GM21529 (cell line): ENCODE measurements around the gene UHRF1.
"Not testable (repeated sequence)": the region's sequence is repeated elsewhere in the genome, so short reads cannot be mapped to it uniquely, and the experiment has no call there.

Experiments used
- ATAC-seq: cut with Tn5 transposase; IDR thresholded peaks from one replicate; pipeline ENCODE4 v1.9.1; 2021; ENCODE audit not compliant: unreplicated experiment

The UHRF1 gene

GRCh38 chr19:4909156-4909896 lies at the start of gene UHRF1:
Gene UHRF1, plus strand, starts transcription at chr19:4909501. Its CDS starts 1,385 bp downstream, at chr19:4910886.
- no peak for ATAC-seq

DNA sequence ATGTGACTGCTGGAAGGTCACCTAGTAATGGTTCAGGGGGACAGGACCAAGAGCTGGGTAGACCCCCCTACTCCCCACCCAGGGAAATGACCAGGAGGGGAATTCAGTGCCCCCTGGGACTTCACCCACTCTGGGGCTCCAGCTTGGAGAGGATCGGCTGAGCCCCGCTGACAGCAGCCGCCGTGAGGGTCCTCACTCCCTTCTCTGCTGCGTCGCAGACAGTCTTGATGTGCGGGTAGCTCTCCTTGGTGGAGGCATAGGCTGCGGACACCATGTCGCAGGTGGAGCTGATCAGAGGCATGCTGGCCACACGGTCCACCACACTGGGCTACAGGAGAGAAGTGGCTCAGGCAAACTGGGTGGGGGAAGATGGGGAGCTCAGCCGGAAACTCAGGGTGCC lies 49.6 kb upstream of the UHRF1 start:
- ATAC-seq, result no peak

DNA sequence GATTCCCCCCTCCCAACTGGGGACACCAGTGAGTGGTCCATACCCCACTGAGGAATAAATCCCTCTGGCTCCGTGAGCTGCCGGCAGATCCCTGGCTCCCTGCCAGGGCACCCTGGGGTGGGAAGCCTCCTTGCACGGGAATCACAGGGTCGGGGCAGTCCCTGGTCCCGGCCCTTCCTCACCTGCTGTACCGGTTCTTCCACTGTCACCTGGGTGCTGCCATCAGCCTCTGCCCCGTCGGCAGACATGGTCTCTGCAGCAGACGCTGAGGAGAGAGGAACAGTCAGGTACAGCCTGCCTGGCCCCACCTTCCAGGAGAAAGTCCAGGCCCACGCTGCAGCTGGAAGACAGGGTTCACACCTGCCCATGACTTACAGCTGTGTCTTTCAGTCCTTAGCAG lies 48.2 kb upstream of the UHRF1 start:
- ATAC-seq, result no peak

- no peak for ATAC-seq
Measured at GRCh38 chr19:4866595-4867424, 42.5 kb upstream of the UHRF1 start.

GRCh38 chr19:4867534-4868285 lies 41.6 kb upstream of the UHRF1 start, which contains the start of gene PLIN3:
Gene PLIN3, minus strand, starts transcription at chr19:4867667. Its CDS starts 6,273 bp downstream, at chr19:4861394.
- ATAC-seq, result peak; percentile 73

GRCh38 chr19:4868286-4868834 lies 40.9 kb upstream of the UHRF1 start:
- no peak for ATAC-seq

- no peak for ATAC-seq
Measured at GRCh38 chr19:4870025-4870700, 39.1 kb upstream of the UHRF1 start.

DNA sequence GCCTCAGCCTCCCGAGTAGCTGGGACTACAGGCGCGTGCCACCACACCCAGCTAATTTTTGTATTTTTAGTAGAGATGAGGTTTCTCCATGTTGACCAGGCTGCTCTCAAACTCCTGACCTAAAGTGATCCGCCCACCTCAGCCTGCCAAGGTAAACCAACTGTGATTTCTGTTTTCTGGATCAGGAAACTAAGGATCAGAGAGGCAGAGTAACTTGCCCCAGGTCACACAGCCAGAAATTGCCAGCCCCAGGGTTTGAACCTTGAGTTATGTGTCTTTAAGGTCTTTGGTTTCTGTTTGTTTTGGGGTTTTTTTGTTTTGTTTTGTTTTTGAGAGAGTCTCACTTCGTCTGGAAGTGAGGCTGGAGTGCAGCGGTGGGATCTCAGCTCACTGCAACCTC lies 37.6 kb upstream of the UHRF1 start:
- no peak for ATAC-seq

- ATAC-seq, result no peak
Measured at GRCh38 chr19:4873930-4874329, 35.4 kb upstream of the UHRF1 start.

DNA sequence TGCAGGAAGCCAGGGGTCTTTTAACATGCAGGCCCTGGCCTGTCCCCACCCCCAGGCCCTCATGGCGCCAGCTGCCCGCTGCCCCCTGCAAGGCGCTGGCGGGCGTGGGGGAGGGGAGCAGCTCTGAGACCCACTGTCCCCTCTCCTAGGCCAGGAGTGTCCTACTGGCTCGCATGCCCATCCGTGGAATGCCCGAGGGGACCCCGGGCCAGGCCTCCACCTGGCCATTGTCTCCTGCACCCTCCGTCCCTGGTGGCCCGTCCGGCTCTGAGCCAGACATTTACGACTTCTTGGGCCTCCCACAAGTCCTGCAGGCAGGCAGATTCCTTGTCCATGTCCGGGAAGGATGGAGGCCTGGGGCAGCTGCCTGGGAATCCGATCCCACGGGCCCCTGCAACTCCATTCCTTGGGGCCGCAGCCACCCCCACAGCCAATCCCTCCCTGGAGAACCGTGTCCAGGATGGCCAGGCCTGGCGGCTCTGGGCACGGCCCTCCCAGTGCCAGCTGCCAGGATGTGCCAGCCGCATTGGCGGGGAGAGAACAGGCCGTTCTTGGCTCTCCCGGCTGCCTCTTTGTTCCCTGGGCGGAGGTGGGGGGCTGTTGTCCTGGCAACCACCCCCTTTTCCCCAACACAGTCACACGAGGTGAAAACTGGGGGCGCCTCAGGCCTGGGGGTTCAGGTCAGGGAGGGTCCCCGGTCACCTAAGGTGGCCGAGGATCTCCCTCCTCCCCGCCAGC lies 31.4 kb upstream of the UHRF1 start:
- ATAC-seq, result no peak

- no peak for ATAC-seq
Measured at GRCh38 chr19:4878491-4878968, 30.8 kb upstream of the UHRF1 start.

DNA sequence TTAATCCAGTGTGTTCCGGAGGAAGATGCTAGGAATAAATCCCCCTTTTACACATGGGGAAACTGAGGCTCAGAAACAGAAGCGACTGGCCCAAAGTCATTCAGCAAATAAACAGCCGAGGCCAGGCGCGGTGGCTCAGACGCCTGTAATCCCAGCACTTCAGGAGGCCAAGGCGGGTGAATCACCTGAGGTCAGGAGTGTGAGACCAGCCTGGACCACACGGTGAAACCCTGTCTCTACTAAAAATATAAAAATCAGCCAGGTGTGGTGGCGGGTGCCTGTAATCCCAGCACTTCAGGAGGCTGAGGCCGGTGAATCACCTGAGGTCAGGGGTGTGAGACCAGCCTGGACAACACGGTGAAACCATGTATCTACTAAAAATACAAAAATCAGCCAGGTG lies 30.3 kb upstream of the UHRF1 start:
- ATAC-seq, result no peak

- ATAC-seq, result not testable (repeated sequence)
Measured at GRCh38 chr19:4882874-4883273, 26.4 kb upstream of the UHRF1 start.

DNA sequence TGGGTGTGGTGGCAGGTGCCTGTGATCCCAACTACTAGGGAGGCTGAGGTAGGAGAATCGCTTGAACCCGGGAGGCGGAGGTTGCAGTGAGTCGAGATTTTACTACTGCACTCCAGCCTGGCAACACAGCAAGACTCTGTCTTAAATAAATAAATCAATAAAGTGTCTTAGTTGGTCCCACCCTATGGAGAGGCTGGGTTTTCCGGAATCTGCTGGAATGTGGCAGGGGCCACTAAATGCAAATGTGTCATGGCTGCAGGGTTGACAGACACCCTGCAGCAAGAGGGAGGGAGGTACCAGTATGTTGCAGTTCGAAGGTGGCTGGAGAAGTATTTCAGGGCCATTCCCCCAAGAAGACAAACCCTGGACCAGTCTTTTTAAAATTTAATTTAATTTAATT lies 24.3 kb upstream of the UHRF1 start:
- not testable (repeated sequence) for ATAC-seq

GRCh38 chr19:4887803-4888202 lies 21.5 kb upstream of the UHRF1 start:
- not testable (repeated sequence) for ATAC-seq

DNA sequence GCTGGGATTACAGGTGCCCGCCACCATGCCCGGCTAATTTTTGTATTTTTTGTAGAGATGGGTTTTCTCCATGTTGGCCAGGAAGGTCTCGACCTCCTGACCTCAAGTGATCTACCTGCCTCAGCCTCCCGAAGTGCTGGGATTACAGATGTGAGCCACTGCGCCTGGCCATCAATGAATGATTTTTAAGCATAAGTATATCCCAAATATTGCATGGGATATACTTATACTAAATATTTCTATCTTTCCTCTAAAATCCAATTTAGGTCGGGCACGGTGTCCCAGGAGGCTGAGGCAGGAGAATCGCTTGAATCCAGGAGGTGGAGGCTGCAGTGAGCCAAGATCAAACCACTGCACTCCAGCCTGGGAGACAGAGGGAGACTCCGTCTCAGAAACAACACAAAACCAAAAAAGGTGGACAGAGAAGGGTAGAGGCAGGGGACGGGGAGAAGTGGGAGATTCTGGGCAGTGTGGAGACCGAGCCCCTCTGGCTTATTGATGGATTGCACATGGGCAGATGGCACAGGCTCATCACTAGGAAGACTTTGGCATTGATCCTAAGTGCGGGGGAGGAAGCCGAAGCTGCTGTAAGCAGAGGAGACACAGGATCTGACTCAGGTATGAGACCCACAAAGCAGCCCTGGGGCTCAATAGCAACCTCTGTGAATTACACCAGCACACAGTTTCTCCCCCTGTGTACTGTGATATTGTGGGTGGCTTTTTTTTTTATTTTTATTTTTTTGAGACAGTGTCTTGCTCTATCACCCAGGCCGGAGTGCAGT lies 20.1 kb upstream of the UHRF1 start:
- ATAC-seq, result no peak

GRCh38 chr19:4891066-4891465 lies 18.2 kb upstream of the UHRF1 start:
- ATAC-seq, result no peak

DNA sequence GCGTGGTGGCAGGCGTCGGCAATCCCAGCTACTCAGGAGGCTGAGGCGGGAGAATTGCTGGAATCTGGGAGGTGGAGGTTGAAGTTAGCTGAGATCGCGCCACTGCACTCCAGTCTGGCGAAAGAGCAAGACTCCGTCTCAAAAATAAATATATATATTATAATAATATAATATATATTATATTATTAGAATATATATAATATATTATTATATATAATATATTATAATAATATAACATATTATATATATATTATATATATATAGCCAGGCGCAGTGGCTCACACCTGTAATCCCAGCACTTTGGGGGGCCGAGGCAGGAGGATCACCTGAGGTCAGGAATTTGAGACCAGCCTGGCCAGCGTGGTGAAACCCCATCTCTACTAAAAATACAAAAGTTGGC lies 16.3 kb upstream of the UHRF1 start:
- not testable (repeated sequence) for ATAC-seq

GRCh38 chr19:4896372-4896771 lies 12.9 kb upstream of the UHRF1 start:
- no peak for ATAC-seq
